Measurements from ENCODE around the gene ZNF557.

DNA sequence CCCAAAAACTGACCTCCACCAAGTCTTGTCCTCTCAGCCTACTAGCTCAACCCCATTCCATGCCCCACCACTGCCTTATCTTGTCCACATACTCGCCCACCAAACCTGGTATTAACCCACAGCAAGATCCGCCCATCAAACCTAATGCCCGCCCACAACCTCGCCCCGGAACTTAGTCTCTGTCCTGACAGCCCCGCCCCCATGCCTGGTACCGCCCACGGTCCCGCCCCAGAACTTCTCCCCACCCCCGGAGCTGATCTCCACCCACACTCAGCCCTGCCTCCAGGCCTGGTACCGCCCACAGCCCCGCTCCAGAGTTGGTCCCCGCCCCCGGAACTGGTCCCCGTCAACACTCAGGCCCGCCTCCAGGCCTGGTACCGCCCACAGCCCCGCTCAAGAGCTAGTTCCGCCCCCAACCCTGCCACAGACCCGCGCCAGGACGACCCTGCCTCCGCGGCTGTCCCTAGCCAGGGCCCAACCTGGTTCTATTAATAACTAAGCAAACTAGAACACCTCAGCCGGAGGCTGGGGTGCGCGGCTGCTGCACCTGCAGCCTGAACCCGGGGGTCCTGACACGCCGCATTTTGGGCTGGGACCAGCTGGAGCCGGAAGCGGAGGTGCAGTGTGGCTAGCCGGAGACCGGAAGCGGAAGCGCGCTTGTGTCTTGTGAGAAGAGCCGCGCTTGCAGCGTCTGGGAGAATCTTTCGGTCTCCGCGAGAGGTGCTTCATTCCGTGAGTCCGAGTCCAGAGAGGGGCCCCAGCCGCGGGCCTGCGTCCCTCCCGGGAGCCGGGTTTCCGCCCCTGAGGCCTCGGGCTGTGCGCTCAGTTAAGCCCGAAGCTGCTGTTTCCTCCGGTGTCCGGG lies at the start of gene ZNF557:
- peak; percentile 87 to 93 (median 89) for TF ChIP-seq POLR2AphosphoS5 (IDR thresholded peaks at IDR 0.05)
- TF ChIP-seq, protein P1, sequence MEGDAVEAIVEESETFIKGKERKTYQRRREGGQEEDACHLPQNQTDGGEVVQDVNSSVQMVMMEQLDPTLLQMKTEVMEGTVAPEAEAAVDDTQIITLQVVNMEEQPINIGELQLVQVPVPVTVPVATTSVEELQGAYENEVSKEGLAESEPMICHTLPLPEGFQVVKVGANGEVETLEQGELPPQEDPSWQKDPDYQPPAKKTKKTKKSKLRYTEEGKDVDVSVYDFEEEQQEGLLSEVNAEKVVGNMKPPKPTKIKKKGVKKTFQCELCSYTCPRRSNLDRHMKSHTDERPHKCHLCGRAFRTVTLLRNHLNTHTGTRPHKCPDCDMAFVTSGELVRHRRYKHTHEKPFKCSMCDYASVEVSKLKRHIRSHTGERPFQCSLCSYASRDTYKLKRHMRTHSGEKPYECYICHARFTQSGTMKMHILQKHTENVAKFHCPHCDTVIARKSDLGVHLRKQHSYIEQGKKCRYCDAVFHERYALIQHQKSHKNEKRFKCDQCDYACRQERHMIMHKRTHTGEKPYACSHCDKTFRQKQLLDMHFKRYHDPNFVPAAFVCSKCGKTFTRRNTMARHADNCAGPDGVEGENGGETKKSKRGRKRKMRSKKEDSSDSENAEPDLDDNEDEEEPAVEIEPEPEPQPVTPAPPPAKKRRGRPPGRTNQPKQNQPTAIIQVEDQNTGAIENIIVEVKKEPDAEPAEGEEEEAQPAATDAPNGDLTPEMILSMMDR (IDR thresholded peaks at IDR 0.05 in 8 of 11, conservative IDR thresholded peaks at IDR 0.05 in 3 of 11): peak in 1 of 11 experiments; percentile 15
